ENCODE measurements around the gene TMEM69.
A peak's percentile ranks its signal among the peaks of the same experiment; 100 is the strongest.
"Not testable (repeated sequence)": the region's sequence is repeated elsewhere in the genome, so short reads cannot be mapped to it uniquely, and the experiment has no call there.

TMEM69 gene

DNA sequence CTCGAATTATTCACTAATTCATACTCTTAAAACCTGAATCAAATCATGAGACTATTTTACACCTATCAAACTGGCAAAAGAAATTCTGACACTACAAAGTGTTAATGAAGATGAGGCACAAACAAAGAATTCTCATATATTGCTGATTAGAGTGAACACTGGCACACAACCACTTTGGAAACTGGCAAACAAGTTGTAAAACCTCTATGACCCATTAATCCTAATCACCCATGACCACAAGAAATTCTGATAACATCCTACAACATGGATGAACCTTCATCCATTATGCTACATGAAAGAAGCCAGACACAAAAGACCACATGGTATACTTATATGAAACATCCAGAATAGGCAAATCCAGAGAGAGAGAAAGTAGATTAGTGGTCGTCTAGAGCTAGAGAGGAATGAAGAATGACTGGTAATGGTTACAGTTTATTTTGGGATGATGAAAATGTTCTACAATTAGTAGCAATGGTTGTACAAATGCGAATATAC lies 10.2 kb upstream of the TMEM69 start:
- no peak for DNase-seq (ENCODE audit: low read depth)

DNA sequence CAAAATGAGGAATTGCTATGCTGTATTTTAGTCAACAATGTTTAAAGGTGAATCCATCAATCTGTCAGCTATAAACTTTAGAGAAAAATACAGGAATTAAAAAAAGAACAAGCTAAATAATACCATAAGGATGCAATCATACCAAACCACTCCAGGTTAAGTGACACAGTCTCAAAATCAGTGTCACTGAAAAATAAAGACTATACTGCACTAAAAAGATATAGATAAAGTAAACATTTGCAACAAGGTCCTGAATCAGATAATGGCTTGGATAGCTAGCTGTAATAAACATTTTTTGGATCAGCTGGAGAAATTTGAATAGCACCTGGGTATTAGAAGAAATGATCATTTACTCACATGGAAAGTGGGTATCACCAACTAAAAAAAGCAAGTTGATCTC lies 9.5 kb upstream of the TMEM69 start:
- no peak for DNase-seq (ENCODE audit: low read depth)

GRCh38 chr1:45679123-45679522 lies 8.9 kb upstream of the TMEM69 start:
- no peak for DNase-seq (ENCODE audit: low read depth)

GRCh38 chr1:45682942-45683341 lies 5.0 kb upstream of the TMEM69 start:
- DNase-seq (ENCODE audit: low read depth): no peak

DNA sequence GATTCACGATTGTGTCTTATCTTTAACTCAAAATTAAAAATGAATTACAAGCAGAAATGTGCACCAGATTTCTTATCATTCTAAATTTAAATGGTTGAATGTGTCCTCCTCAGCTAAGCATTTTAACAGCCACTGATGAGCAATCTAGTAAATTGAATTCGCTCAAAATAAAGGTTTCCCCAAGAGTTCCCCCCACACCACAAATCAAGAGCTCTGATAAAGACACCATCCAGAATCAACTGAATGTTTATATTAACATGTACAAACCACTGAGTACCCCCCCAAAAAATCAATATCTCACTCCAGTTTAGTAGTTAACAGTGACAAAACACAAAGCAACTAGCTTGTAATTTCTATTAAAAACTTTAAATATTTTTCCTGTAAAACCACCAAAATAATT lies 3.6 kb upstream of the TMEM69 start:
- no peak for DNase-seq (ENCODE audit: low read depth)

- no peak for DNase-seq (ENCODE audit: low read depth)
Observed at GRCh38 chr1:45685308-45686014, 2.5 kb upstream of the TMEM69 start.

GRCh38 chr1:45686015-45686287 lies 2.0 kb upstream of the TMEM69 start:
- peak; percentile 57 for DNase-seq (ENCODE audit: low read depth)

DNA sequence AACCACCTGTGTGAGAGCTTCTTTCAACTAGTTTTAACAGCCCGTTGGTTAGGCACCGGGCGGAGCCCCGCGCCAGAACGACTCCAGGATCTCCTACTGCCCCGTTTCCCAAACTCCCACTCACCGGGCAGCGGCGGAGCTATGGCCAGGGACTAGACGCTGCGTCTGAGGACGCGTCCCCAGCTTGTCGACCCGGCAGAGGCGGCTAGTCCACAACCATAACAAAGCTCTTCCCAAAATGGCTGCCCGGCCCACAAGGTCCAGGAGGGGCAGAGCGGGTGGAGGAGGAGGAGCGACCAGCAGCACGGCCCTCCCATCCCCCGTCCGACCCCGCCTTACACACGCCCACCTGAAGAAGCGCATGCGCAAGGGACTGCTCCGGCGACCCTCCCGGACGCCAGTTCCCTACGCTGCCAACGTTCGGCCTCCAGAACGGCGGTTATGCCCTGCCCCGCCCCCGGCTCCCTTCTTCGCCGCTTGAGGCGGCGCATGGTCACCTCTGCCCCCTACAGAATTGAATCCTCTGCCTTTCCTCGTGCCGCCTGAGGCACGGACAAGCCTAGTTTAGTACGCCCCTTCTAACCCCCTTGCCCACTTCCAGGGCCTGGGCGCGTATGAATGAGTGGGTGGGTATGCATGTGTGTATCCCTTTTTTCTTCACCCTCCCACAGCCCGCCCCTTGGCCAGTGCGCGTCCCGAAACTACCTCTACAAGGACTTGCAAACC lies 1.5 kb upstream of the TMEM69 start, which contains the start of gene GPBP1L1:
Gene GPBP1L1, minus strand, starts transcription at position 246 of the 726 bp plus-strand sequence. CDS start 27,446 bp downstream, outside the sequence.
- DNase-seq (ENCODE audit: low read depth): peak; percentile 96

GRCh38 chr1:45687014-45687753 lies 797 bp upstream of the TMEM69 start:
- peak; percentile 97 for DNase-seq (ENCODE audit: low read depth)

DNA sequence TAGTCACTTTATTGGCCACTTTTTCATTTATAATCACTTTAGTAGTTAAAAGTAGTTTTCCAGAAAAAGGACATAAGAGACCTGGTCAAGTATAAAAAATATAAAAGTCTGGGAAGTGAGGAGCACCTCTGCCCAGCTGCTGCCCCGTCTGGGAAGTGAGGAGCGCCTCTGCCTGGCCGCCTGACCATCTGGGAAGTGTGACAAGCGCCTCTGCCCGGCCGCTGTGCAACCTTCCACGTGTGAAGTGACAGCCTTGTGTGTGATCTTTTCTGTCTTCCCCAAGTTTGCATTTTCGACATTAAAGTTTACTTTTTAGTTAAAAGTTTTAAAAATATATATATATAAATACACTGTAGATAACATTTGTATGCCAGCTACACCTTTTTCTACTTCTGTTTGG lies 5.8 kb downstream of the TMEM69 start:
- not testable (repeated sequence) for DNase-seq (ENCODE audit: low read depth)

DNA sequence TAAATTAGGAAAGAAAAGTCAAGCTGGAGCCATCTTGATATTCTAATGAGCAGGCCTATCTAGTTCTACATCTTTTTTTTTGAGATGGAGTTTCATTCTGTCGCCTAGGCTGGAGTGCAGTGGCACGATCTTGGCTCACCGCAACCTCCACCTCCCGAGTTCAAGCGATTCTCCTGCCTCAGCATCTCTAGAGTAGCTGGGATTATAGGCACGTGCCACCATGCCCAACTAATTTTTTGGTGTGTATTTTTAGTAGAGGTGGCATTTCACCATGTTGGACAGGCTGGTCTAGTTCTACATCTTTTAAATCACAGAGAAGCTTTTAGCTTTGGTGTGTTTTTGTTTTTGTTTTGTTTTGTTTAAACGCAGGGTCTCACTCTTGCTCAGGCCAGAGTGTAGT lies 6.8 kb downstream of the TMEM69 start:
- DNase-seq (ENCODE audit: low read depth): no peak

GRCh38 chr1:45704637-45705036 lies 16.7 kb downstream of the TMEM69 start:
- DNase-seq (ENCODE audit: low read depth): no peak

DNA sequence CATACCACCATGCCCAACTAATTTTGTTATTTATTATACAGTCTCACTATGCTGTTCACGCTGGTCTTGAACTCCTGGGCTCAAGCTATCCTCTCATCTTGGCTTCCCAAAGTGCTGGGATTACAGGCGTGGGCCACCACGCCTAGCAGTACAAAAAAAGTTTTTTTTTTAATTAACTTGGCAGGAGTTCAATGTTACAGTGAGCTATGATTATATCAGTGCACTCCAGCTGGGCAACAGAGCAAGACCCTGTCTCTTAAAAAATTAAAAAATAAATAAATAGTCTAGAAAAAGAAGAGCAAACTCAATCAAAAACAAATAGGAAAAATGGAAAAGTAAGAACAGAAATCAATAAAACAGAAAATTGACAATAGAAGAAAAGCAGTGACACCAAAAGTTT lies 25.7 kb downstream of the TMEM69 start:
- DNase-seq (ENCODE audit: low read depth): no peak

GRCh38 chr1:45716700-45717099 lies 28.7 kb downstream of the TMEM69 start:
- no peak for DNase-seq (ENCODE audit: low read depth)

- DNase-seq (ENCODE audit: low read depth): not testable (repeated sequence)
Observed at GRCh38 chr1:45717386-45717785, 29.4 kb downstream of the TMEM69 start.

- DNase-seq (ENCODE audit: low read depth): no peak
Observed at GRCh38 chr1:45718289-45718688, 30.3 kb downstream of the TMEM69 start.

- DNase-seq (ENCODE audit: low read depth): no peak
Observed at GRCh38 chr1:45721207-45721606, 33.2 kb downstream of the TMEM69 start.

DNA sequence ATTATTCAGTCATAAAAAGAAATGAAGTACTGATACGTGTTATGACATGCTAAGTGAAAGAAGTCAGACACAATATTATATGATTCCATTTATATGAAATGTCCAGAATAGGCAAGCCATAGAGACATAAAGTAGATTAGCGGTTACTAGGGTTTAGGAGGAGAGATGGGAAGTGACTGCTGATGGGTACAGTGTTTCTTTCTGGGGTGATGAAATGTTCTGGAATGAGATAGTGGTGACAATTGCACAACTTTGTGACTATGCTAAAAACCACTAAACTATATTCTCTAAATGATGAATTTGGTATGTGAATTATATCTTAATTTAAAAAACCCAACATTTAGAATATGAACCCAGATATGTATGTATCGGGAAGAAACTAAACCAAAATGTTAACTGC lies 34.8 kb downstream of the TMEM69 start:
- DNase-seq (ENCODE audit: low read depth): no peak

DNA sequence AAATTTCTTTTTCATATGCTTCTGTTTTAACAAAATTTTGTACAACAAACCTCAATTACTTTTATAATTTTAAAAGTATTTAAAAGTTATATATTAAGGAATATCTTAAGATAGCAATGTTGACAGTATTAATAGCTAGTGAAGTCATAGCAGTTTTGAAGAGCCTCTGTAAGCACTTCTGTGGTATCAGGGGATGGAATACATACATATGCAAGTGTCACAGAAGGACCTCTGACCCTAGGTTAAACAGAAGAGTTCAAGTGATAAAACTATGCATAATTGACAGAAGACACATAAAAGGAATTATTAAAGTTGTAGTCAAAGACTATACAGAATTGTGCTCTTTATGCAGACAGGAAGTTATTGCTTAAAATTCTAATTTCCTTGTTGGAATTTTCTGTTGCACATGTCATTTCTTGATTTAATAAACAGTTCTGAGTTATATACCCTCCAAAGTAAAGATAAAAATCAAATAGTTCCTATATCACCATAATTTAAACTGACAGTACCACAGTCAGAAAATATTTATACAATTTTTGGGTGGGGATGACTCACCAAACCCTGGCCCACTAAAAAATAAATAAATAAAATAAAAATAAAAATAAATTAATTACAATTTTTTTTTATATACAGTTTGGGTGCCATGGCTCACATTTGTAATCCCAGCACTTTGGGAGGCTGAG lies 35.4 kb downstream of the TMEM69 start:
- no peak for DNase-seq (ENCODE audit: low read depth)

DNA sequence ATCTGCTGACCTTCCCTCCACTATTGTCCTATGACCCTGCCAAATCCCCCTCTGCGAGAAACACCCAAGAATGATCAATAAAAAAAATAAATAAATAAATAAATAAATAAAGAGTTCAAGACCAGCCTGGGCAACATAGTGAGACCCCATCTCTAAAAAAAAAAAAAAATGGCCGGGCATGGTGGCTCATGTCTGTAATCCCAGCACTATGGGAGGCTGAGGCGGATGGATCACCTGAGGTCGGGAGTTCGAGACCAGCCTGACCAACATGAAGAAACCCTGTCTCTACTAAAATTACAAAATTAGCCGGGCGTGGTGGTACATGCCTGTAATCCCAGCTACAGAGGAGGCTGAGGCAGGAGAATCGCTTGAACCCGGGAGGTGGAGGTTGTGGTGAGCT lies 38.0 kb downstream of the TMEM69 start:
- DNase-seq (ENCODE audit: low read depth): not testable (repeated sequence)

GRCh38 chr1:45730075-45730779 lies 42.2 kb downstream of the TMEM69 start:
- DNase-seq (ENCODE audit: low read depth): no peak
